A549 (cell line): ENCODE results near the gene CD109. TPM values are rescaled to one million over a fixed set of nuclear protein-coding genes. Genes with fewer than 3 reads are reported as not detected.

Source experiments
- ATAC-seq, 2 experiments: fragments of 200-7000 bp in 1 of 2; fragments of >200 bp in 1 of 2; cut with Nextera tagmentation in 1 of 2; cut with Tn5 transposase in 1 of 2; 3 replicates each; pipeline versions ENCODE4 v1.8.0 to v1.9.1; 2018 to 2020; ENCODE audit warnings: mild to moderate bottlenecking in 1 of 2, moderate library complexity in 1 of 2
- CTCF ChIA-PET: fragments of 300-600 bp; sonication (Branson Sonifier 250); formaldehyde crosslinking; extraction: SDS; loops from one replicate; lab custom pipeline; 2021; ENCODE audit warnings: antibody characterized with exemption, inconsistent platforms; lab: Yijun Ruan, JAX
- POLR2A ChIA-PET: fragments of 350-600 bp; formaldehyde crosslinking; extraction: SDS; loops from one replicate; lab custom pipeline; 2021; ENCODE audit warnings: antibody characterized with exemption, inconsistent platforms; lab: Yijun Ruan, JAX
- DNase-seq, 2 experiments: peaks; one replicate each; pipeline versions ENCODE4 v3.0.0 to v3.0.0-alpha.2; 2011 to 2016; ENCODE audit warnings: low read depth in 1 of 2, low spot score in 1 of 2
- FAIRE-seq: peaks from 2 replicates; lab custom pipeline; 2011; peaks lifted over from hg19 to GRCh38; lab: Jason Lieb, UNC
- H3K27ac ChIP-seq, 2 experiments: fragments of >200 bp; sonication (Bioruptor Twin); formaldehyde crosslinking; 3 replicates each; pipeline ENCODE4 v1.5.1; 2016 to 2017
- H3K4me1 ChIP-seq: fragments of >200 bp; sonication (Bioruptor Twin); formaldehyde crosslinking; 3 replicates; pipeline ENCODE4 v1.6.1; 2016
- H3K4me2 ChIP-seq: fragments of >200 bp; sonication (Bioruptor Twin); formaldehyde crosslinking; 3 replicates; pipeline ENCODE4 v1.6.1; 2016
- H3K4me3 ChIP-seq: fragments of >200 bp; sonication (Bioruptor Twin); formaldehyde crosslinking; 3 replicates; pipeline ENCODE4 v1.5.1; 2016
- H3K9me3 ChIP-seq: fragments of >200 bp; sonication (Bioruptor Twin); formaldehyde crosslinking; 3 replicates; pipeline ENCODE4 v1.6.1; 2016
- ATOH8 ChIP-seq: fragments of 250-450 bp; sonication (Bioruptor Pico); IDR thresholded peaks from 2 replicates; pipeline ENCODE4 v1.5.0; 2020; ENCODE audit warnings: low read depth, mild to moderate bottlenecking, moderate library complexity
- BHLHE40 ChIP-seq: IDR thresholded peaks from 2 replicates; pipeline ENCODE4 v1.6.1; 2012; ENCODE audit warnings: low read depth, low read length, inconsistent platforms
- CBX2 ChIP-seq: fragments of 200-600 bp; sonication (generic); IDR thresholded peaks from 2 replicates; pipeline ENCODE4 v1.6.1; 2016; ENCODE audit warnings: low read depth, mild to moderate bottlenecking, borderline replicate concordance
- CHD4 ChIP-seq: fragments of 200-600 bp; sonication (generic); IDR thresholded peaks from 2 replicates; pipeline ENCODE4 v1.6.1; 2016; ENCODE audit warnings: antibody characterized with exemption, mild to moderate bottlenecking, borderline replicate concordance
- CTCF ChIP-seq: fragments of >200 bp; sonication (Bioruptor Twin); formaldehyde crosslinking; IDR thresholded peaks from 3 replicates; pipeline ENCODE4 v1.5.1; 2016
- EHMT2 ChIP-seq: fragments of 200-600 bp; sonication (generic); IDR thresholded peaks from 2 replicates; pipeline ENCODE4 v1.6.1; 2016; ENCODE audit warnings: antibody characterized with exemption, low read depth, mild to moderate bottlenecking, moderate library complexity
- ELK1 ChIP-seq: fragments of 150-350 bp; IDR thresholded peaks from 2 replicates; pipeline ENCODE4 v1.6.1; 2014; ENCODE audit warnings: low read depth, mild to moderate bottlenecking, low read length
- FOXS1 ChIP-seq: fragments of 250-450 bp; sonication (Bioruptor Pico); IDR thresholded peaks from 2 replicates; pipeline ENCODE4 v1.5.0; 2020; ENCODE audit warnings: mild to moderate bottlenecking, moderate library complexity
- GATA3 ChIP-seq: IDR thresholded peaks from 2 replicates; pipeline ENCODE4 v1.6.1; 2012; ENCODE audit warnings: borderline replicate concordance
- HDAC2 ChIP-seq: fragments of 200-600 bp; sonication (generic); IDR thresholded peaks from 2 replicates; pipeline ENCODE4 v1.6.1; 2016
- JUN ChIP-seq, 2 experiments: fragments of >200 bp; sonication (Bioruptor Twin); formaldehyde crosslinking; IDR thresholded peaks; 2 replicates in 1 of 2; 3 replicates in 1 of 2; pipeline ENCODE4 v1.6.1; 2016 to 2017
- JUNB ChIP-seq: fragments of >200 bp; sonication (Bioruptor Twin); formaldehyde crosslinking; IDR thresholded peaks from 2 replicates; pipeline ENCODE4 v1.6.1; 2016
- MAFK ChIP-seq: fragments of 450-650 bp; IDR thresholded peaks from 2 replicates; pipeline ENCODE4 v1.6.1; 2014; ENCODE audit not compliant: partially characterized antibody
- NPAS2 ChIP-seq: fragments of 250-450 bp; sonication (Bioruptor Pico); IDR thresholded peaks from 2 replicates; pipeline ENCODE4 v1.8.0; 2022; ENCODE audit warnings: mild to moderate bottlenecking, moderate library complexity, borderline replicate concordance
- POLR2AphosphoS2 ChIP-seq: conservative IDR thresholded peaks from 2 replicates; pipeline ENCODE4 v1.6.1; 2012; ENCODE audit warnings: low read length, improper control_type of control experiment, inconsistent platforms
- RAD21 ChIP-seq, 2 experiments: fragments of >200 bp in 1 of 2; sonication (Bioruptor Twin) in 1 of 2; formaldehyde crosslinking in 1 of 2; IDR thresholded peaks in 1 of 2; conservative IDR thresholded peaks in 1 of 2; 2 replicates in 1 of 2; 3 replicates in 1 of 2; pipeline ENCODE4 v1.6.1; 2012 to 2018; ENCODE audit warnings: inconsistent platforms in 1 of 2
- RARB ChIP-seq: fragments of 250-450 bp; sonication (Bioruptor Pico); IDR thresholded peaks from 2 replicates; pipeline ENCODE4 v1.8.0; 2021; ENCODE audit warnings: mild to moderate bottlenecking, moderate library complexity
- REST ChIP-seq: fragments of 200-600 bp; sonication (generic); IDR thresholded peaks from 2 replicates; pipeline ENCODE4 v1.6.1; 2016; ENCODE audit warnings: antibody characterized with exemption, mild to moderate bottlenecking, moderate library complexity
- RNF2 ChIP-seq: fragments of 200-600 bp; sonication (generic); IDR thresholded peaks from 2 replicates; pipeline ENCODE4 v1.6.1; 2016; ENCODE audit warnings: low read depth, mild to moderate bottlenecking, antibody characterized with exemption, moderate library complexity, borderline replicate concordance
- SMC3 ChIP-seq: fragments of >200 bp; sonication (Bioruptor Twin); formaldehyde crosslinking; IDR thresholded peaks from 3 replicates; pipeline ENCODE4 v1.6.1; 2018; ENCODE audit warnings: inconsistent platforms
- TFCP2L1 ChIP-seq: fragments of 250-450 bp; sonication (Bioruptor Pico); IDR thresholded peaks from 2 replicates; pipeline ENCODE4 v1.5.0; 2021; ENCODE audit warnings: mild to moderate bottlenecking
- WGBS: methylation state at CpG from one replicate; pipeline ENCODE4 v1.1.6; 2017; ENCODE audit errors: missing lambda C conversion rate; 5-methylcytosine and 5-hydroxymethylcytosine counted together
- polyA plus RNA-seq, 4 experiments: library from polyadenylated mRNA; depleted of rRNA in 3 of 4; stranded (reverse); fragments of >200 nt; fragmentation: RNase III in 1 of 4; extraction: RNeasy Plus Mini Kit Qiagen cat#74134 plus additional on column Dnase treatment in 1 of 4; gene quantifications; 2 replicates in 3 of 4; 3 replicates in 1 of 4; pipeline ENCODE4 v1.2.3, GENCODE V29; 2011 to 2017
- TF ChIP-seq, protein P1 (sequence below): fragments of >200 bp; sonication (Bioruptor Twin); formaldehyde crosslinking; IDR thresholded peaks from 2 replicates; pipeline ENCODE4 v1.6.1; 2016
- TF ChIP-seq, protein P2 (sequence below): IDR thresholded peaks from 2 replicates; pipeline ENCODE4 v1.6.1; 2012; ENCODE audit warnings: low read depth, borderline replicate concordance

Gene CD109
- polyA plus RNA-seq, 2 of the 4 experiments (the other 2 are of a cell fraction) = 18.3 to 56.7 TPM

DNA sequence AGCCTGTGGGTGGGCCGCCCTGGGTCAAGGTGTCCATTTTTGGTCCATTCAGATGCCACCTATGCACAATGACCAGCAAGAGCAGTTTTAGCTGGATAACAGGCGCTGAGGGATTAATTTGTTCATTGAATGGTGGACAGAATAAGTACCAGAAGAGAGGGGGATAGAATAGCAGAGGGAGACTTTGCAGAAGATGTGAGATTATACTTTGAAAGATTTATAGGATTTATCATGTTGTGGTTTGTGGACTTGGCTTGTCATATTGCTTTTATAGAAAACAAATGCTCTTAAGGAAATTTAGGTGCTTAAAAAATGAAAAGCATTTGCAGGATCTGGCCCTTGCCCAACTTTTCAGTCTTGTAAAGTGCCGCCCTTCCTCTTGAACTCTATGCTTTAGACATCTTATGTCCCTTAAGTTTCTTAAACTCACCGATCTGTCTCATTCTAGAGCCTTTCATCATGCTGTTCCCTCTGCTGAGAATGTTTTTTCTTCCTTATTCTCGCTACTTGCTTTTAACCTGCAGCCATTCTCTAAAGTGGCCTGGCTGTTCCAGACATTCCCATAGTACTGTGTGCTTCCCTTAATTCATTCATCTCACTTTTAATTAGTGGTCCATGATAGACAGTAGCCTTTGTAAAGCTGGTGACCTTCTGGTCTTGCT is 42.5 kb downstream of the CD109 start:
- no peaks in the 10 kb centered on the region for H3K4me1 ChIP-seq
- POLR2A ChIA-PET = no interaction called here
- no peak for TF ChIP-seq ATOH8 (CRISPR knock-in tag)
- no peak for TF ChIP-seq BHLHE40
- TF ChIP-seq JUNB = no peak
- TF ChIP-seq, protein P1, sequence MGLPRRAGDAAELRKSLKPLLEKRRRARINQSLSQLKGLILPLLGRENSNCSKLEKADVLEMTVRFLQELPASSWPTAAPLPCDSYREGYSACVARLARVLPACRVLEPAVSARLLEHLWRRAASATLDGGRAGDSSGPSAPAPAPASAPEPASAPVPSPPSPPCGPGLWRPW = no peak
- no peak for TF ChIP-seq RAD21 (conservative IDR thresholded peaks at IDR 0.05 in 1 of 2, IDR thresholded peaks at IDR 0.05 in 1 of 2)
- no peak for TF ChIP-seq POLR2AphosphoS2
- no peak for TF ChIP-seq RARB
- no peak for TF ChIP-seq NPAS2 (CRISPR knock-in tag)
- no peak for TF ChIP-seq HDAC2
- TF ChIP-seq EHMT2 = no peak
- TF ChIP-seq REST = no peak
- no peak for TF ChIP-seq ELK1
- no peak for TF ChIP-seq CTCF
- TF ChIP-seq GATA3 = no peak
- no peak for TF ChIP-seq MAFK
- TF ChIP-seq, all 56 proteins: peak for 0
- Histone ChIP-seq H3K4me3 (no peak overlapping the region), H3K9me3 (no peaks in the 10 kb centered on the region), H3K4me2 (no peak overlapping the region), H3K27ac (no peak overlapping the region)
- ATAC-seq = no peak
- WGBS = 78% methylated on average over 4 of the region's 5 CpGs
- no peak for DNase-seq
- CTCF ChIA-PET = interaction anchor here (0.8 to 9.5 kb wide), 14 partner anchors 11 to 1493 kb away, joined by 3 to 86 read pairs (median 4); partner anchors contain the start of gene CD109
- FAIRE-seq = no peak

DNA sequence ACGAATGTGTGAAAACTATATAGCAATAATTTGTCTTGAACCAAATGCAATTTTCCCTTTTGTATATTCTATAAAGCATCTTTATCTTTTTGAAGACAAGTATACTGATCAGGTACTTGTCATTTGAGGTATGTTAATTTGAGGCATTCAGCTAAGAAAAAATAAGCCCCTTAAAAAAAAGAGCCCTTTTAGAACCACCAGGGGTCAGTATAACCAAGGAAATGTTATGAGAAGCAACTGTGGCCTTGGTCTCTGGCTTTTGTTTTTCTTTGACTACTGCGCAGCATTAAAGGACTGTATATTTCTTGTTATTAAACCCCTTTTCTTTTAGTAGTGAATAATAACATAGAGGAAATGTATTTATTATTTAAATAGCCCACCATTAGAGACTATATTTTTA is 43.1 kb downstream of the CD109 start:
- no peak for FAIRE-seq
- CTCF ChIA-PET = interaction anchor here (0.8 to 9.5 kb wide), 13 partner anchors 10 to 1492 kb away, joined by 3 to 86 read pairs (median 4); partner anchors contain the start of gene CD109

More for the DNA sequence above, 43.1 kb downstream of the CD109 start:
- 31% methylated on average over 2 of the region's 2 CpGs for WGBS
- Histone ChIP-seq H3K4me2 (no peak overlapping the region), H3K4me1 (no peaks in the 10 kb centered on the region), H3K9me3 (no peaks in the 10 kb centered on the region), H3K27ac (no peak overlapping the region), H3K4me3 (no peak overlapping the region)
- POLR2A ChIA-PET = no interaction called here
- peak; percentile 56 to 72; a peak in 4 of 6 replicates for ATAC-seq
- TF ChIP-seq TFCP2L1 (CRISPR knock-in tag) (no peak), RNF2 (no peak), FOXS1 (CRISPR knock-in tag) (no peak), CHD4 (no peak), RARB (no peak), MAFK (no peak), SMC3 (peak; percentile 69), RAD21 (conservative IDR thresholded peaks at IDR 0.05 in 1 of 2, IDR thresholded peaks at IDR 0.05 in 1 of 2) (peak; percentile 75 to 78), CBX2 (no peak), JUNB (no peak), CTCF (peak; percentile 75), ATOH8 (CRISPR knock-in tag) (no peak), POLR2AphosphoS2 (no peak), JUN (IDR thresholded peaks at IDR 0.05) (no peak)
- TF ChIP-seq, protein P2, sequence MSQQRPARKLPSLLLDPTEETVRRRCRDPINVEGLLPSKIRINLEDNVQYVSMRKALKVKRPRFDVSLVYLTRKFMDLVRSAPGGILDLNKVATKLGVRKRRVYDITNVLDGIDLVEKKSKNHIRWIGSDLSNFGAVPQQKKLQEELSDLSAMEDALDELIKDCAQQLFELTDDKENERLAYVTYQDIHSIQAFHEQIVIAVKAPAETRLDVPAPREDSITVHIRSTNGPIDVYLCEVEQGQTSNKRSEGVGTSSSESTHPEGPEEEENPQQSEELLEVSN = no peak
- peak; percentile 3 to 56 for DNase-seq
